ENCODE measurements around the gene APOD. TPM values are rescaled to one million over a fixed set of nuclear protein-coding genes. Genes with fewer than 3 reads are reported as not detected.

APOD gene
- total RNA-seq, 1 experiment from 2014 or later: not detected

- Histone ChIP-seq H3K4ac (ENCODE audit: low read depth, low read length) (no peak overlapping the region), H4K20me1 (ENCODE audit: control insufficient read depth, insufficient read depth, insufficient read length) (no peaks in the 10 kb centered on the region), H3K23ac (ENCODE audit: insufficient read length, low read depth, low read length) (no peak overlapping the region), H3K56ac (ENCODE audit: insufficient read length, low read depth, low read length) (no peak overlapping the region), H4K8ac (replicated peaks; ENCODE audit: insufficient read length, low read depth, low read length) (no peak overlapping the region), H3K79me2 (ENCODE audit: insufficient read depth, low read length) (no peaks in the 10 kb centered on the region), H2BK20ac (ENCODE audit: low read depth, low read length, poor library complexity, severe bottlenecking) (no peak overlapping the region), H3K14ac (ENCODE audit: insufficient read depth, low read length) (no peak overlapping the region), H4K5ac (ENCODE audit: insufficient read length, low read depth, low read length) (no peak overlapping the region), H3K9ac (ENCODE audit: extremely low read depth, insufficient read length, low read length) (no peak overlapping the region), H3K18ac (ENCODE audit: insufficient read length, low read depth, low read length) (no peak overlapping the region), H3K4me1 (ENCODE audit: insufficient read depth, low read length) (no peaks in the 10 kb centered on the region), H3K9me3 (ENCODE audit: control insufficient read depth, low read depth, low read length) (no peaks in the 10 kb centered on the region), H2BK12ac (ENCODE audit: insufficient read length, low read depth, low read length) (no peak overlapping the region), H2BK5ac (ENCODE audit: insufficient read length, low read length) (no peak overlapping the region), H3K27ac (ENCODE audit: insufficient read length, low read depth, low read length) (no peak overlapping the region), H2AFZ (ENCODE audit: low read length) (no peak overlapping the region), H2AK5ac (ENCODE audit: insufficient read length, low read length) (no peak overlapping the region), H3K79me1 (ENCODE audit: insufficient read depth, low read depth, low read length, poor library complexity, severe bottlenecking) (no peaks in the 10 kb centered on the region), H3T11ph (ENCODE audit: low read length) (no peak overlapping the region), H3K4me2 (ENCODE audit: insufficient read depth, insufficient read length, low read length) (no peak overlapping the region), H2BK15ac (ENCODE audit: low read depth, low read length) (no peak overlapping the region), H4K91ac (ENCODE audit: insufficient read length, low read depth, low read length) (no peak overlapping the region), H3K27me3 (ENCODE audit: insufficient read depth, low read length) (no peaks in the 10 kb centered on the region), H3K23me2 (ENCODE audit: insufficient read length, low read depth, low read length, poor library complexity, severe bottlenecking) (no peaks in the 10 kb centered on the region), H2BK120ac (ENCODE audit: low read depth, low read length, poor library complexity, severe bottlenecking) (no peak overlapping the region)
- Mint-ChIP-seq H3K9me3 (no peaks in the 10 kb centered on the region), H3K27ac (no peak overlapping the region), H3K4me3 (no peak overlapping the region), H3K27me3 (ENCODE audit: low read depth) (no peaks in the 10 kb centered on the region; the same call in 1 of the 2 replicates), H3K4me1 (peaks cover 3 to 4% of the 10 kb centered on the region in 2 experiments; a peak in 3 of 4 replicates), H3K36me3 (ENCODE audit: insufficient read depth in 1 of 3, low read depth in 3 of 3) (no peaks in the 10 kb centered on the region)
- no peak for DNase-seq
- no peak for TF ChIP-seq CTCF (conservative IDR thresholded peaks at IDR 0.05)
- no CpG with 5 or more reads among the region's 4 CpGs for WGBS (ENCODE audit: extremely low coverage, insufficient read length, low lambda C conversion rate)
These were observed 767 bp upstream of the APOD start for GRCh38 chr3:195584543-195584870.
